ENCODE data around the gene COX6A1. TPM values are rescaled to one million over a fixed set of nuclear protein-coding genes. Genes with fewer than 3 reads are reported as not detected.

Gene COX6A1
- polyA plus RNA-seq (2013, experiment 1 of 2; ENCODE audit: insufficient read length) = 305 TPM
- polyA plus RNA-seq (2013, experiment 2 of 2; ENCODE audit: insufficient read length) = 231 TPM

- DNase-seq = peak; percentile 97
Observed at GRCh38 chr12:120437735-120438494, at the start of gene COX6A1. Gene COX6A1 (plus strand): TSS chr12:120438113. CDS start chr12:120438127, 14 bp downstream.

- DNase-seq = no peak
Observed at GRCh38 chr12:120388691-120389481, 49.0 kb upstream of the COX6A1 start.

- no peak for DNase-seq
Observed at GRCh38 chr12:120390540-120391120, 47.3 kb upstream of the COX6A1 start.

- DNase-seq = no peak
Observed at GRCh38 chr12:120394483-120395367, 43.2 kb upstream of the COX6A1 start.

GRCh38 chr12:120397824-120398540, 39.9 kb upstream of the COX6A1 start:
- DNase-seq = no peak

GRCh38 chr12:120399531-120399930, 38.4 kb upstream of the COX6A1 start:
- DNase-seq = peak; percentile 16

- no peak for DNase-seq
Observed at GRCh38 chr12:120402217-120402616, 35.7 kb upstream of the COX6A1 start.

- no peak for DNase-seq
Observed at GRCh38 chr12:120403869-120404268, 34.0 kb upstream of the COX6A1 start.

- DNase-seq = no peak
Observed at GRCh38 chr12:120404271-120404670, 33.6 kb upstream of the COX6A1 start.

- no peak for DNase-seq
Observed at GRCh38 chr12:120406069-120406468, 31.8 kb upstream of the COX6A1 start.

GRCh38 chr12:120406553-120406952, 31.4 kb upstream of the COX6A1 start:
- DNase-seq = no peak

- no peak for DNase-seq
Observed at GRCh38 chr12:120408771-120409170, 29.1 kb upstream of the COX6A1 start.

GRCh38 chr12:120412421-120412820, 25.5 kb upstream of the COX6A1 start:
- no peak for DNase-seq

- no peak for DNase-seq
Observed at GRCh38 chr12:120413901-120414695, 23.8 kb upstream of the COX6A1 start.

GRCh38 chr12:120416490-120417216, 21.3 kb upstream of the COX6A1 start:
- no peak for DNase-seq

GRCh38 chr12:120417917-120418580, 19.9 kb upstream of the COX6A1 start:
- DNase-seq = no peak

GRCh38 chr12:120421701-120422100, 16.2 kb upstream of the COX6A1 start:
- no peak for DNase-seq

- DNase-seq = no peak
Observed at GRCh38 chr12:120422892-120423456, 14.9 kb upstream of the COX6A1 start.

- DNase-seq = no peak
Observed at GRCh38 chr12:120425797-120426196, 12.1 kb upstream of the COX6A1 start.

Measured in fibroblast of skin of back (primary cell).